GM21723 (cell line): ENCODE data around the gene ZNF148.

ENCODE experiments used
- ATAC-seq: cut with Tn5 transposase; IDR thresholded peaks from one replicate; pipeline ENCODE4 v1.9.1; 2021; ENCODE audit warnings: mild to moderate bottlenecking, moderate library complexity; ENCODE audit not compliant: unreplicated experiment

The ZNF148 gene

GRCh38 chr3:125289429-125289981 lies 85.6 kb downstream of the ZNF148 start:
- no peak for ATAC-seq

DNA sequence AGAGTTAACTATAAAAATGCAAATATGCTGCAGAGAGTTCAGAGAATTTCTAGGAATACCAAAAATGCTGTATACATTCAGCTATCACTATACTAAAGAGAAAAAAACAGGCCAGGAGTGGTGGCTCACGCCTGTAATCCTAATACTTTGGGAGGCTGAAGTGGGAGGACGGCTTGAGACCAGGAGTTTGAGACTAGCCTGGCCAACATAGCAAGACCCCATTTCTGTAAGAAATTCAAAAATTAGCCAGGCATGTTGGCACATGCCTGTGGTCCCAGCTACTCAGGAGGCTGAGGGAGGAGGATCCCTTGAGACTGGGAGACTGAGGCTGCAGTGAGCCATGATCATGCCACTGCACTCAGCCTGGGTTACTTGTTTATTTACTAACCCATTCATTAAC lies 87.9 kb downstream of the ZNF148 start:
- no peak for ATAC-seq

GRCh38 chr3:125281381-125281780 lies 93.7 kb downstream of the ZNF148 start:
- no peak for ATAC-seq

- ATAC-seq = no peak
Observed at GRCh38 chr3:125280668-125281361, 94.3 kb downstream of the ZNF148 start.

- no peak for ATAC-seq
Observed at GRCh38 chr3:125278155-125278554, 97.0 kb downstream of the ZNF148 start.

GRCh38 chr3:125271127-125271526 lies 104.0 kb downstream of the ZNF148 start:
- no peak for ATAC-seq

DNA sequence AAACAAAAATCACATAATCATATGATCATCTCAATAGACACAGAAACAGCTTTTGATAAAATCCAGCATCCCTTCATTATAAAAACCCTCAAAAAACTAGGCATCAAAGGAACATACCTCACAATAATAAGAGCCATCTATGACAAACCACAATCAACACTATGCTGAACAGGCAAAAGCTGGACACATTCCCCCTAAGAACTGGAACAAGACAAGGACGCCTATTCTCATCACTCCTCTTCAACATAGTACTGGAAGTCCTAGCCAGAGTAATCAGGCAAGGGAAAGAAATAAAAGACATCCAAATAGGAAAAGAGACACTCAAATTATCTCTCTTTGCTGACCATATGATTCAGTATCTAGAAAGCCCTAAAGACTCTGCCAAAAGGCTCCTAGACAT lies 107.7 kb downstream of the ZNF148 start:
- no peak for ATAC-seq

DNA sequence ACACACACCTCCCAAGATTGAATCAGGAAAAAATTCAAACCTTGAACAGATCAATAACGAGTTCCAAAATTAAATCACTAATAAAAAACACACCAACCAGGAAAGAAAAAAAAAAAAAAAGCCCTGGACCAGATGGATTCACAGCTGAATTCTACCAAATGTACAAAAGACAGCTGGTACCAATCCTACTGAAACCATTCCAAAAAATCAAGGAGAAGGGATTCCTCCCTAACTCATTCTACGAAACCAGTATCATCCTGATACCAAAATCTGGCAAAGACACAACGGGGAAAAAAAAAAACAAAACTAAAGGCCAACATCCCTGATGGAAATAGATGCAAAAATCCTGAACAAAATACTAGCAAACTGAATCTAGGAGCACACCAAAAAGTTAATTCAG lies 108.2 kb downstream of the ZNF148 start:
- no peak for ATAC-seq

DNA sequence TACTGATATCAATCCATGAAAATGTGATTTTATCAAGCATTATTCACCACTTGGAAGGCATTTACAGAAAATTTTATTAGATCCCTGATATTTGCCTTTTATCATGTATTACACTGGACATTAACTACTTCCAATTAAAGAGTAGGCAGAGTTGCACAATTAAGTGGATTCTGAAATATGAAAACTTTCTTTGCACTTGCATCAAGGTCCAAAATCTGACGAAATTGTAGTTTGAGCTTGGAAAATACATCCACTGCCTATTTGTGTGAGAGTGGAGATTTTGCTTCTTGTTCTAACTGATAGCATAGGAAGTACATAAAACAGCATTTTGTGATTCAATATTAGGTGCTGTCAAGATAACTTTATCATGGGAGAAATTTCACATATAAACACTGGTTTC lies 113.0 kb downstream of the ZNF148 start:
- ATAC-seq = no peak

GRCh38 chr3:125261031-125261430 lies 114.1 kb downstream of the ZNF148 start:
- no peak for ATAC-seq

GRCh38 chr3:125260158-125260557 lies 115.0 kb downstream of the ZNF148 start:
- no peak for ATAC-seq

DNA sequence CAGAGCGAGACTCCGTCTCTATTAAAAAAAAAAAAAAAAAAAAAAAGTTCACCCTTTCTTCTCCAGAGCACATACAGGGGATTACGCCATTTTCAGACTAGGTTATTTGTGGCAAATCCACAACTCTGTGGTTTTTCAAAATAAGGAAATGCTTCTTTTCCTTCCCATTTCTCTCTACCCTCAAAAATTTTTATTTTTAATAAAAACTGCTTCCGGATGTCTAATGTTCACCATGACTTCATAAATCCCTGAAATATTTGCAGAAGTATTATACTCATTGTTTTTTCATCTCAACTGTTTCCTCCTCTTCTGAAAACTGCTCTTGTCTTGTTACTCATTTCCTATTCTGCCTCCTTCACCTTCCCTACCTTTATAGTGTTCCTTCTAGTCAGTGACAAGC lies 117.6 kb downstream of the ZNF148 start:
- no peak for ATAC-seq

DNA sequence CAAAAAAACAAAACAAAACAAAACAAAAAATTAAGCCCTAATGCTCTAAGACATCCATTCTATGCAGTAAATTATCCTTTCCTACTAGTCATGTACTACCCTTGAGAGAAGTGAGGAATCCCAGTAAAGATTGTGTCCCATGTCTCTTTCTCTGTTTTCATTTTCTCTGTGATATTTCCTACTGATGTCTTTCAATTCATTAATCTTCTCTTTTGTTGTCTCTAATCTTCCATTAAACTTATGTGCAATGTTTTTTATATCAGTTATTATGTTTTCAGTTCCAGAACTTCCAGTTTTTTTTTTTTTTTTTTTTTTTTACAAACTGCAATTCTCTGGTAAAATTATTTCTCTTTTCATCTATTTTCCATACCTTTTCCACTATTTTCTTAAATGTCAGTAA lies 118.5 kb downstream of the ZNF148 start:
- ATAC-seq = no peak

DNA sequence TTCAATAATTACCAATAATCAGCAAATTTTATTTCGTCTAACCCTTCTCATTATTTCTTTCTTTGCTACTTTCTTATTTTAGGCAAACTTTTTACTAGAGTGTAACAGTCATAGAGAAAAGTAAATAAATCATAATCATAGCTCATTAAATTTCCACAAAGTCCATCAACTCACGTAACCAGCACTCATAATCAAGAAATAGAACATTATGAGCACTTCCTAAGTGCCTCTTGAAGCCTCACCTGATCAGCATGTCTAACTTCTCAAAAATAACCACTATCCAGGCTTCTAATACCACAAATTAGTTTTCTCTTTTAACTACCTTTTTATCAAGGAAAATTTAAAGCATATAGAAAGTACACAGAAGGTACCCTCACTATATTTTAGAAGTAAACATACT lies 124.2 kb downstream of the ZNF148 start:
- no peak for ATAC-seq

DNA sequence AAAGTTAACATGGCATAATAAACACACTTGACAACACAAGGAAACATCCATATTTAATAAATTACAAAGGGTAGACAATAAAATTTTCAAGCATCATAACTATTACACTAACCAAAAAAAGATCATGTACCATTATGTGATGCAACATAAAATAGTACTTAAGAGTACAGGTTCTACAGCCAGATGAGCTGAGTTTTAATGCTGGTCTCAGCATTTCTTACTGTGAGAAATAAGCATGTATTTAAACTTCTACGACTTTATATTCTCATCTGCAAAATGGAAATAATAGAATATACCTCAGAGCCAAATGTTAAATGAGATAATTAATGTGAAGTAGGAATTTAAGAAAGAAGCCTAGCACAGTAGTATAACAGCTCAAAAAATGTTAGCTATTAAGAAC lies 128.9 kb downstream of the ZNF148 start:
- no peak for ATAC-seq

DNA sequence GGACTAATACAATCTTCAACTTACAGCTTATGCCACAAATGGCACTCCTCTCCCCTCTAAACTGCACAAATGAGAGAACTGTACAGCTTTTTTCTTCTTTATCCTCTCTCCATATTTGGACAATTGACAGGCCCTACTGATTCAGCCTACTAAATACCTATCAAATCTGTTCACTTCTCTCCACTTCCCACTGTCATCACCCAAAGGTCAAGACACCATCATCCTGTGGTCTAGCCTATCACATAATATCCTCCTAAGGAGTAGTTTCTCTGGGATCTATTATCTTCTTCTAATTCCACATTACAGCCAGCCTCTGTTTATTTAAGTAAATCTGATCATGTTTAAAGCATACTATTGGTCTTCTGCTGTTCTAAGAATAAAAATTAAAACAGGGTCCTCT lies 129.6 kb downstream of the ZNF148 start:
- ATAC-seq = no peak

DNA sequence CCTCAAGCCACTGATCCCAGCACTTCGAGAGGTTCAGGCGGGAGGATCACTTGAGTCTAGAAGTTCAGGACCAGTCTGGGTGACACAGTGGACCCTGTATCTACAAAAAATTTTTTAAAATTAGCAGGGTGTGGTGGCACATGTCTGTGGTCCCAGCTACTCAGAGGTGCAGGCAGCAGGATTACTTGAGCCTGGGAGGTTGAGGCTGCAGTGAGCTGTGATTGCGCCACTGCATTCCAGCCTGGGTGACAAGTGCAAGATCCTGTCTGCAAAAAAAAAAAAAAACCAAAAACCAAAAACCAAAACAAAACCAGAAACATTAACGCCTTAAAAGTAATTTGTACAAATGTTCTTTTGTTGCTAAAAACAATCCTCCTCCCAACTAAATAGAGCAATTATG lies 134.6 kb downstream of the ZNF148 start:
- no peak for ATAC-seq

DNA sequence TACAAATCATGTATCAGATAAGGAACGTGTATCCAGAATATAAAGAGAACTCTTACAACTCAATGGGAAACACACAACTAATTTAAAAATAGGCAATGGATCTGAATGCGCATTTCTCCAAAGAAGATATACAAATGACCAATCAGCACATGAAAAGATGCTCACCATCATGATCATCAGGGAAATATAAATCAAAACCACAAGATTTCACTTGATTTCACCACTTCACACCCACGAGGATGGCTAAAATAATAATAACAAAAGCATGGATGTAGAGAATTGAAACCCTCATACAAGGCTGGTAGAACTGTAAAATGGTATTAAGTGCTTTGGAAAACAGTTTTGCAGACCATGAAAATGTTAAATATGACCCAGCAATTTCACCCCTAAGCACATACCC lies 135.9 kb downstream of the ZNF148 start:
- ATAC-seq = no peak

GRCh38 chr3:125238759-125239158 lies 136.4 kb downstream of the ZNF148 start:
- no peak for ATAC-seq

DNA sequence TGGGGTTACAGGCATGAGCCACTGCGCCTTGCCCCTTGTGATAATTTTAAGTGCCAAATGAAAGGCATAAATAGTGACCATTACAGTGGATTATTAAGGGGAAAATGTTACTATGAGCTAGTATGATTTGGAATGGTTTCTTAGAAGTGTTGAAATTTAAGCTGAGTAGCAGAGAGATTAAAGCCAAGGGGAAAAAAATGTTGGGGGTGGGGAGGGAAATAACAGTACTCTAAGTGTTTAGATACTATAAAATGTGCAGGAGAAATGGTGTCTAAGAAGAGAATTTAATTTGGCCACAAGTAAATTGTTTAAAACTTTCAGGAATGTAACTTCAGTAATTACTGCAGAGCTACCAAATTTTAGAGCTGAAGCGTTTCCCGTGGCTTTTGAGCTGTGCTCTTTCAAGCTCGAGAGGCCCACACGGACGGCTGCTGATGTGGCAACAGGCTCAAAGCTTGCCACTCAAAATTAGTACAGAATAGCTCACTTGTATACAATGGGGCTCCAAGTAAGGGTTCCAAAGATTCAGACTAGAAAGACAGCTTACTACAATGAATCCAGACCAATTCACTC lies 138.7 kb downstream of the ZNF148 start:
- ATAC-seq = no peak

DNA sequence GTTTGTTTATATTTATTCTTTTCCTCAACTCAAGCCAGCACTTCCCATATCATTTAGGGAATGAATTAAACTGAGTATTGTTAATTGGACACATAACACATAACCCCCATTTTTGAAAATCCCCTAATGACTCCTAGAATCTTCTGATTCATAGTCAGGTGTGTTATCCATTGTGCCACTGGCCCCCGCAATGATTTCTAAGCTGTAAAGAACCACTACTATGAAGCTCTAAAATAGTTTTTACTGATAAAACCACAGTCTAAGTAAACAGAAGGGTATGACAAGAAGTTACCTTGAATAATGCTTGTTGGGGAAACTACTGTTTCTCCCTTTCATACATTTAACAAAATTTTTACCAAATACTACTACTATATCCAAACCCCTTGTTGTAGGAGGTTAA lies 140.3 kb downstream of the ZNF148 start:
- no peak for ATAC-seq

DNA sequence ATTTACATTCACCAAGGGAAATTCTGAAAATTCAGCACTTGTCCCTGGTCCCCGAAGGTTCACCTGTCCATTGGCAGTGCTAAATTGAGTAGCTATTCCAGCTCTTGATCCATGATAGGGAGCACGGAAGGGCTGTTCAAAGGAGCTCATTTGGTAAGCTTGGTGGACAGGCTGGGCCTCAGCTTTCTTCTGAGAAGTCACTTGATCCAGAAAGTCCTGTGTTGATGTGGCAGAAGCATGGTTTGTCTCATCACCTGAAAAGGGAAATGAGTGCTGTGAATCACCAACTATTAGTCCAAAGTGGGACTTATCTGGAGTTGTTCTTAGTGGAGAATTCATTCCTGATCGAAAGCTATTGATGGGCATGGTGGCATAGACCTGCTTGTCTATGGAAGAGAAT lies 142.7 kb downstream of the ZNF148 start:
- no peak for ATAC-seq

DNA sequence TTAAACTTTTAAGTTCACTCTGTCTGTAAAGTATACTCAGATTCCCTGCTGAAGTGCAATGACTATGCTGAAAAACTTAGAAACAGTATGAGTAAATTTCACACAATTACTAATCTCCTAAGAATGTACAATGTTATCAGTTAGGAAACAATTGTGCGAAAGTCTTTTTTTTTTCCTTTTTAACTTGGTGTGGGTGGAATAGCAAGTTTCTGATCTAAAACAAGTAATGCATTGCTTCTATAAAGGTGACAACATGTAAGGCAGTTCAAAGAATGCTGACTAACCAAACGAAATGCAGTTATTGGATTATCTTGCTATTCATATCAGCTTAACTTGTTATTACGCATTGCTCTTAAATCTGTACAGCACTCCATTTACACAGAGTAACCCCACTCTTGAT lies 143.2 kb downstream of the ZNF148 start:
- ATAC-seq = no peak
